ENCODE data around the gene UBE2E3. TPM values are rescaled to one million over a fixed set of nuclear protein-coding genes. Genes with fewer than 3 reads are reported as not detected.
"Not testable (repeated sequence)": the region's sequence is repeated elsewhere in the genome, so short reads cannot be mapped to it uniquely, and the experiment has no call there.

Gene UBE2E3
- total RNA-seq, 1 experiment from 2014 or later: 208 TPM

- no peaks in the 10 kb centered on the region for H3K27me3 ChIP-seq (replicated peaks)
- H3K9me3 ChIP-seq (replicated peaks): no peaks in the 10 kb centered on the region
- H3K4me1 ChIP-seq (replicated peaks): no peaks in the 10 kb centered on the region
- H3K36me3 ChIP-seq: peaks cover 4% of the 10 kb centered on the region; the same call in 1 of the 2 replicates
- no peak for DNase-seq (ENCODE audit: low read depth in 1 of 2, low spot score in 2 of 2)
- H3K4me3 ChIP-seq: no peak overlapping the region
- H3K27ac ChIP-seq: no peak overlapping the region
These were observed 40.9 kb downstream of the UBE2E3 start for GRCh38 chr2:181021199-181021789.

- no peaks in the 10 kb centered on the region for H3K4me1 ChIP-seq (replicated peaks)
- no peaks in the 10 kb centered on the region for H3K9me3 ChIP-seq (replicated peaks)
- no peak for DNase-seq (ENCODE audit: low read depth in 1 of 2, low spot score in 2 of 2)
- no peak overlapping the region for H3K27ac ChIP-seq
- H3K36me3 ChIP-seq: 0 out of 2 replicates have a peak, but pooled peaks cover 4% of the 10 kb centered on the region
- no peaks in the 10 kb centered on the region for H3K27me3 ChIP-seq (replicated peaks)
- no peak overlapping the region for H3K4me3 ChIP-seq
These were observed 42.2 kb downstream of the UBE2E3 start for GRCh38 chr2:181022652-181023051.

GRCh38 chr2:181025004-181025403, 44.6 kb downstream of the UBE2E3 start:
- Histone ChIP-seq H3K4me1 (replicated peaks) (no peaks in the 10 kb centered on the region), H3K36me3 (0 out of 2 replicates have a peak, but pooled peaks cover 2% of the 10 kb centered on the region), H3K9me3 (replicated peaks) (no peaks in the 10 kb centered on the region), H3K27ac (no peak overlapping the region), H3K27me3 (replicated peaks) (no peaks in the 10 kb centered on the region), H3K4me3 (no peak overlapping the region)
- DNase-seq (ENCODE audit: low read depth in 1 of 2, low spot score in 2 of 2): no peak

GRCh38 chr2:181036445-181036844, 56.0 kb downstream of the UBE2E3 start:
- no peaks in the 10 kb centered on the region for H3K36me3 ChIP-seq
- H3K4me1 ChIP-seq (replicated peaks): peaks cover 30% of the 10 kb centered on the region
- peak in 1 of 2 experiments; percentile 4 for DNase-seq (ENCODE audit: low read depth in 1 of 2, low spot score in 2 of 2)
- H3K9me3 ChIP-seq (replicated peaks): no peaks in the 10 kb centered on the region
- peak overlapping the region; percentile 56 for H3K27ac ChIP-seq
- no peak overlapping the region for H3K4me3 ChIP-seq
- H3K27me3 ChIP-seq (replicated peaks): no peaks in the 10 kb centered on the region

- H3K36me3 ChIP-seq: no peaks in the 10 kb centered on the region
- H3K4me3 ChIP-seq: no peak overlapping the region
- DNase-seq (ENCODE audit: low read depth in 1 of 2, low spot score in 2 of 2): peak; percentile 54 to 83
These were observed 56.6 kb downstream of the UBE2E3 start for GRCh38 chr2:181036848-181037603.

GRCh38 chr2:181037922-181038321, 57.5 kb downstream of the UBE2E3 start:
- H3K4me1 ChIP-seq (replicated peaks): peaks cover 30% of the 10 kb centered on the region
- H3K27ac ChIP-seq: peak overlapping the region; percentile 56; the same call in 1 of the 2 replicates
- H3K27me3 ChIP-seq (replicated peaks): no peaks in the 10 kb centered on the region
- DNase-seq (ENCODE audit: low read depth in 1 of 2, low spot score in 2 of 2): peak in 1 of 2 experiments; percentile 21
- no peaks in the 10 kb centered on the region for H3K9me3 ChIP-seq (replicated peaks)
- no peak overlapping the region for H3K4me3 ChIP-seq
- no peaks in the 10 kb centered on the region for H3K36me3 ChIP-seq

More at GRCh38 chr2:181036848-181037603, 56.6 kb downstream of the UBE2E3 start:
- Histone ChIP-seq H3K27me3 (replicated peaks) (no peaks in the 10 kb centered on the region), H3K9me3 (replicated peaks) (no peaks in the 10 kb centered on the region), H3K27ac (peak overlapping the region; percentile 56), H3K4me1 (replicated peaks) (peaks cover 30% of the 10 kb centered on the region)

- peaks cover 30% of the 10 kb centered on the region for H3K4me1 ChIP-seq (replicated peaks)
- no peaks in the 10 kb centered on the region for H3K9me3 ChIP-seq (replicated peaks)
These were observed 58.4 kb downstream of the UBE2E3 start for GRCh38 chr2:181038796-181039195.

GRCh38 chr2:181040839-181041238, 60.4 kb downstream of the UBE2E3 start:
- H3K27me3 ChIP-seq (replicated peaks); H3K4me3 ChIP-seq; H3K9me3 ChIP-seq (replicated peaks); H3K36me3 ChIP-seq; H3K27ac ChIP-seq; DNase-seq (ENCODE audit: low read depth in 1 of 2, low spot score in 2 of 2): not testable (repeated sequence)
- H3K4me1 ChIP-seq (replicated peaks): peaks cover 30% of the 10 kb centered on the region

More at GRCh38 chr2:181038796-181039195, 58.4 kb downstream of the UBE2E3 start:
- Histone ChIP-seq H3K36me3 (no peaks in the 10 kb centered on the region), H3K4me3 (no peak overlapping the region), H3K27ac (no peak overlapping the region), H3K27me3 (replicated peaks) (no peaks in the 10 kb centered on the region)
- DNase-seq (ENCODE audit: low read depth in 1 of 2, low spot score in 2 of 2): no peak

- H3K27ac ChIP-seq: no peak overlapping the region
- H3K36me3 ChIP-seq: no peaks in the 10 kb centered on the region
- H3K4me3 ChIP-seq: no peak overlapping the region
- no peaks in the 10 kb centered on the region for H3K9me3 ChIP-seq (replicated peaks)
- peaks cover 23% of the 10 kb centered on the region for H3K4me1 ChIP-seq (replicated peaks)
- no peak for DNase-seq (ENCODE audit: low read depth in 1 of 2, low spot score in 2 of 2)
- H3K27me3 ChIP-seq (replicated peaks): no peaks in the 10 kb centered on the region
These were observed 61.3 kb downstream of the UBE2E3 start for GRCh38 chr2:181041661-181042060.

- H3K9me3 ChIP-seq (replicated peaks): no peaks in the 10 kb centered on the region
- no peaks in the 10 kb centered on the region for H3K36me3 ChIP-seq
- no peak overlapping the region for H3K27ac ChIP-seq
- H3K27me3 ChIP-seq (replicated peaks): no peaks in the 10 kb centered on the region
- DNase-seq (ENCODE audit: low read depth in 1 of 2, low spot score in 2 of 2): no peak
- H3K4me3 ChIP-seq: no peak overlapping the region
- H3K4me1 ChIP-seq (replicated peaks): peaks cover 12% of the 10 kb centered on the region
These were observed 62.3 kb downstream of the UBE2E3 start for GRCh38 chr2:181042706-181043105.

- Histone ChIP-seq H3K36me3 (no peaks in the 10 kb centered on the region), H3K9me3 (replicated peaks) (no peaks in the 10 kb centered on the region), H3K27me3 (replicated peaks) (no peaks in the 10 kb centered on the region), H3K27ac (no peak overlapping the region), H3K4me1 (replicated peaks) (no peaks in the 10 kb centered on the region), H3K4me3 (no peak overlapping the region)
- DNase-seq (ENCODE audit: low read depth in 1 of 2, low spot score in 2 of 2): no peak
These were observed 66.4 kb downstream of the UBE2E3 start for GRCh38 chr2:181046833-181047232.

GRCh38 chr2:181047829-181048228, 67.4 kb downstream of the UBE2E3 start:
- Histone ChIP-seq H3K27ac (no peak overlapping the region), H3K36me3 (no peaks in the 10 kb centered on the region), H3K4me3 (no peak overlapping the region), H3K9me3 (replicated peaks) (no peaks in the 10 kb centered on the region), H3K4me1 (replicated peaks) (no peaks in the 10 kb centered on the region), H3K27me3 (replicated peaks) (no peaks in the 10 kb centered on the region)
- DNase-seq (ENCODE audit: low read depth in 1 of 2, low spot score in 2 of 2): no peak

GRCh38 chr2:181051861-181052522, 71.6 kb downstream of the UBE2E3 start:
- Histone ChIP-seq H3K27me3 (replicated peaks) (no peaks in the 10 kb centered on the region), H3K4me3 (no peak overlapping the region), H3K4me1 (replicated peaks) (no peaks in the 10 kb centered on the region), H3K27ac (no peak overlapping the region), H3K9me3 (replicated peaks) (no peaks in the 10 kb centered on the region), H3K36me3 (no peaks in the 10 kb centered on the region)
- DNase-seq (ENCODE audit: low read depth in 1 of 2, low spot score in 2 of 2): no peak

- H3K4me3 ChIP-seq: no peak overlapping the region
- H3K27ac ChIP-seq: no peak overlapping the region
- H3K27me3 ChIP-seq (replicated peaks): no peaks in the 10 kb centered on the region
- DNase-seq (ENCODE audit: low read depth in 1 of 2, low spot score in 2 of 2): no peak
- no peaks in the 10 kb centered on the region for H3K36me3 ChIP-seq
- no peaks in the 10 kb centered on the region for H3K4me1 ChIP-seq (replicated peaks)
- no peaks in the 10 kb centered on the region for H3K9me3 ChIP-seq (replicated peaks)
These were observed 72.1 kb downstream of the UBE2E3 start for GRCh38 chr2:181052523-181052891.
